ENCODE results near the gene RNF157.

RNF157 gene

DNA sequence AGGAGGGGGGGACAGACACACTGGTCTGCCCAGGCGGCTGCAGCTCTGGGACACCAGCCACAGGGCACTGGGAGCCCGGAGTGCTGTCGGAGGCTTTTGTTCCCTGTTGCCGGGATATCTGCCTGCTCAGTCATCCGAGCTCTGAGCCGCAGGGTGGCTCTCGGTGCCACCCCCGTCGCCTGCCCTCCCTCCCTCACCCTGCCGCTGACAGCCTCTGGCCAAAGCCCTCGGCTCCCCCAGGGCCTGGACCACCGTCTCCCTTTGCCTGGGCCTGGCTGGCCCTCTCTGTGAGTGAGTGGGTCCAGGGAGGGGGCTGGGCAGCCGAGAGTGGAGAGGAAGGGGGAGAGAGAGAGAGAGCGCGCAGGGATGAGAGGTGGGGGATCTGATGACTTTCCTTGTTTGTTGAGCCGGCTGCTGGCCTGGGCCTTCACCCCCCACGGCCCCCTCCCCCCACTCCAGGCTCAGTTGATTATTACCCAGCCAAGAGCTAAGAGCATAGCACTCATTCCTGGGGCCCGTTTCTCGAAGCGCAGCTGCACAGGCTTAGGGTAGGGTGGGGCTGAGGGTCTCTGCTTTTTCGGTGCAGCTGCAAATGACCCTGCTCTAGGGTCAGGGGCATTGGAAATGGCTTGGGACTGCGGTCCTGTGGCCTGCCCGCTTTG is 101.9 kb downstream of the RNF157 start:
- H3K27me3 ChIP-seq (replicated peaks; ENCODE audit: control insufficient read depth, insufficient read depth, low read length), result no peaks in the 10 kb centered on the region; the same call in 1 of the 2 replicates
- TF ChIP-seq CTCF (IDR thresholded peaks at IDR 0.05; ENCODE audit: insufficient read depth, low read length, poor library complexity, severe bottlenecking), result no peak
- H3K4me3 ChIP-seq (replicated peaks; ENCODE audit: low read depth, low read length), result no peak overlapping the region
- no peak for DNase-seq (ENCODE audit: extremely low read depth, insufficient read length)
- no peaks in the 10 kb centered on the region for H3K36me3 ChIP-seq (ENCODE audit: control insufficient read depth, insufficient read depth, low read length)

- H3K4me3 ChIP-seq (replicated peaks; ENCODE audit: low read depth, low read length), result no peak overlapping the region
- H3K27me3 ChIP-seq (replicated peaks; ENCODE audit: control insufficient read depth, insufficient read depth, low read length), result no peaks in the 10 kb centered on the region
- H3K36me3 ChIP-seq (ENCODE audit: control insufficient read depth, insufficient read depth, low read length), result no peaks in the 10 kb centered on the region
- no peak for DNase-seq (ENCODE audit: extremely low read depth, insufficient read length)
- TF ChIP-seq CTCF (IDR thresholded peaks at IDR 0.05; ENCODE audit: insufficient read depth, low read length, poor library complexity, severe bottlenecking), result no peak
Observed at GRCh38 chr17:76137351-76138233, 102.7 kb downstream of the RNF157 start.

DNA sequence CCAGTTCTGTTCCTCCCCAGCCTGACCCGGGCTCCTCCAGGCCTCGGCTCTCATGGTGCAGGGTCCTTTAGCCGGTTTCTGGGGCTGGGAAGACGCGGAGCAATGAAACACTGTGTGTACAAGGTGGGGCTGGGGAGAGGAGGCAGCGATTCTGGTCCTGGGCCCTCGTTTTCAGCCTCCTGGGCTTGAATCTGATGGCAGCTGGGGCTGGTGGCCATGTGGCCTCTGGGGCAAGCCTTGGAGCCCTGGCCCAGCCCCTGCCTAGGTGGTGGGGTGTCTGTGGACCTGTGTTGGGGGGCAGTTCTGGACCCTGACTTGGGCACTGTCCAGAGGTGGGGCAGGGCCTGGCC is 103.3 kb downstream of the RNF157 start:
- Histone ChIP-seq H3K27me3 (replicated peaks; ENCODE audit: control insufficient read depth, insufficient read depth, low read length) (no peaks in the 10 kb centered on the region), H3K4me3 (replicated peaks; ENCODE audit: low read depth, low read length) (no peak overlapping the region), H3K36me3 (ENCODE audit: control insufficient read depth, insufficient read depth, low read length) (no peaks in the 10 kb centered on the region)
- TF ChIP-seq CTCF (IDR thresholded peaks at IDR 0.05; ENCODE audit: insufficient read depth, low read length, poor library complexity, severe bottlenecking), result no peak
- DNase-seq (ENCODE audit: extremely low read depth, insufficient read length), result no peak

GRCh38 chr17:76136276-76137000 is 103.9 kb downstream of the RNF157 start:
- Histone ChIP-seq H3K4me3 (replicated peaks; ENCODE audit: low read depth, low read length) (no peak overlapping the region), H3K27me3 (replicated peaks; ENCODE audit: control insufficient read depth, insufficient read depth, low read length) (no peaks in the 10 kb centered on the region), H3K36me3 (ENCODE audit: control insufficient read depth, insufficient read depth, low read length) (no peaks in the 10 kb centered on the region)
- no peak for DNase-seq (ENCODE audit: extremely low read depth, insufficient read length)
- TF ChIP-seq CTCF (IDR thresholded peaks at IDR 0.05; ENCODE audit: insufficient read depth, low read length, poor library complexity, severe bottlenecking), result no peak

DNA sequence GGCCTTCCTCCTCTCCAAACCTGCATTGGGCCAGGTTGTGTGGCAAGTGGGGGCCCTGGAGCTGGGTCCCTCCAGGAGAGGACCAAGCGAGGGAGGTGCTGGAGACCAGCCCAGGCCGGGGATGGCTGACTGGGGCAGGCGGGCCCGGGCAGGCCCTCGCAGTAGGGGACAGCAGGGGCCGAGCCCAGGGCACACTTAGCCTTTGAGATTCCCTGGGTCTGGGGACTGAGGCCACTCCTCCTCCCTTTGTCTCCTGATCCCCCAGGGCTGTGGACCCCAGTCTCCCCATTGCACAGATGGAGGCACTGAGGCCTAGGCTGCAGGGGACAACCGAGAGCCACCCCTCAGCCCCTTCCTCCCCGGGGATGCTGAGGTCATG is 104.5 kb downstream of the RNF157 start:
- no peak for TF ChIP-seq CTCF (IDR thresholded peaks at IDR 0.05; ENCODE audit: insufficient read depth, low read length, poor library complexity, severe bottlenecking)
- Histone ChIP-seq H3K27me3 (replicated peaks; ENCODE audit: control insufficient read depth, insufficient read depth, low read length) (no peaks in the 10 kb centered on the region), H3K36me3 (ENCODE audit: control insufficient read depth, insufficient read depth, low read length) (no peaks in the 10 kb centered on the region), H3K4me3 (replicated peaks; ENCODE audit: low read depth, low read length) (no peak overlapping the region)
- DNase-seq (ENCODE audit: extremely low read depth, insufficient read length), result no peak

All from GM06990 (cell line).